ENCODE results near the gene ACADL. TPM values are rescaled to one million over a fixed set of nuclear protein-coding genes. Genes with fewer than 3 reads are reported as not detected.
A peak's percentile ranks its signal among the peaks of the same experiment; 100 is the strongest.

Gene ACADL
- total RNA-seq, 1 donor from 2014 or later: not detected

GRCh38 chr2:210171309-210172218, 53.7 kb downstream of the ACADL start, which contains the start of gene KANSL1L:
KANSL1L (minus strand) TSS chr2:210171409; CDS start chr2:210154582, 16,827 bp downstream.
- H3K27ac Mint-ChIP-seq (ENCODE audit: unreplicated experiment): peak within 1 kb of the TSS; percentile 100
- no peaks in the 10 kb centered on the region for H3K9me3 Mint-ChIP-seq (ENCODE audit: low read depth)

GRCh38 chr2:210170446-210171303, 54.6 kb downstream of the ACADL start:
- H3K4me1 Mint-ChIP-seq (ENCODE audit: low read depth): peaks cover 32% of the 10 kb centered on the region

More at GRCh38 chr2:210171309-210172218, 53.7 kb downstream of the ACADL start, which contains the start of gene KANSL1L:
- peaks cover 29% of the 10 kb centered on the region for H3K4me1 Mint-ChIP-seq (ENCODE audit: low read depth)
- DNase-seq (ENCODE audit: low spot score): peak; percentile 100
- peak within 1 kb of the TSS; percentile 98 for H3K4me3 Mint-ChIP-seq (ENCODE audit: unreplicated experiment)
- TF ChIP-seq CTCF (IDR thresholded peaks at IDR 0.05): peak; percentile 12
- peaks cover 9% of the 10 kb centered on the region for H3K27me3 Mint-ChIP-seq (ENCODE audit: low read depth)
- H3K36me3 Mint-ChIP-seq (ENCODE audit: low read depth): no peaks in the 10 kb centered on the region

GRCh38 chr2:210170196-210170445, 55.1 kb downstream of the ACADL start:
- no peak for TF ChIP-seq CTCF (IDR thresholded peaks at IDR 0.05)
- no peaks in the 10 kb centered on the region for H3K9me3 Mint-ChIP-seq (ENCODE audit: low read depth)
- no peak for DNase-seq (ENCODE audit: low spot score)
- H3K4me1 Mint-ChIP-seq (ENCODE audit: low read depth): peaks cover 32% of the 10 kb centered on the region
- peaks cover 3% of the 10 kb centered on the region for H3K27me3 Mint-ChIP-seq (ENCODE audit: low read depth)
- no peaks in the 10 kb centered on the region for H3K36me3 Mint-ChIP-seq (ENCODE audit: low read depth)
- peak overlapping the region; percentile 98 for H3K4me3 Mint-ChIP-seq (ENCODE audit: unreplicated experiment)
- H3K27ac Mint-ChIP-seq (ENCODE audit: unreplicated experiment): peak overlapping the region; percentile 100

More at GRCh38 chr2:210170446-210171303, 54.6 kb downstream of the ACADL start:
- Mint-ChIP-seq H3K27ac (ENCODE audit: unreplicated experiment) (peak overlapping the region; percentile 100), H3K9me3 (ENCODE audit: low read depth) (no peaks in the 10 kb centered on the region), H3K27me3 (ENCODE audit: low read depth) (peaks cover 3% of the 10 kb centered on the region), H3K4me3 (ENCODE audit: unreplicated experiment) (peak overlapping the region; percentile 98), H3K36me3 (ENCODE audit: low read depth) (no peaks in the 10 kb centered on the region)
- TF ChIP-seq CTCF (IDR thresholded peaks at IDR 0.05): no peak
- peak; percentile 98 for DNase-seq (ENCODE audit: low spot score)

- H3K4me1 Mint-ChIP-seq (ENCODE audit: low read depth): peaks cover 32% of the 10 kb centered on the region
- H3K27ac Mint-ChIP-seq (ENCODE audit: unreplicated experiment): peak overlapping the region; percentile 100
- no peak for TF ChIP-seq CTCF (IDR thresholded peaks at IDR 0.05)
- H3K36me3 Mint-ChIP-seq (ENCODE audit: low read depth): no peaks in the 10 kb centered on the region
- no peak for DNase-seq (ENCODE audit: low spot score)
- peak overlapping the region; percentile 98 for H3K4me3 Mint-ChIP-seq (ENCODE audit: unreplicated experiment)
- H3K9me3 Mint-ChIP-seq (ENCODE audit: low read depth): no peaks in the 10 kb centered on the region
- peaks cover 3% of the 10 kb centered on the region for H3K27me3 Mint-ChIP-seq (ENCODE audit: low read depth)
Observed at GRCh38 chr2:210169516-210170195, 55.6 kb downstream of the ACADL start.
